NOMO-1 treated with dmso at 0.1 percent for 144 hours (cell line): Measurements from ENCODE around the gene KLK2.

Experiments
- DNase-seq: peaks from one replicate; lab custom pipeline; 2025; ENCODE audit not compliant: unreplicated experiment; lab: John Stamatoyannopoulos, UW

The KLK2 gene

DNA sequence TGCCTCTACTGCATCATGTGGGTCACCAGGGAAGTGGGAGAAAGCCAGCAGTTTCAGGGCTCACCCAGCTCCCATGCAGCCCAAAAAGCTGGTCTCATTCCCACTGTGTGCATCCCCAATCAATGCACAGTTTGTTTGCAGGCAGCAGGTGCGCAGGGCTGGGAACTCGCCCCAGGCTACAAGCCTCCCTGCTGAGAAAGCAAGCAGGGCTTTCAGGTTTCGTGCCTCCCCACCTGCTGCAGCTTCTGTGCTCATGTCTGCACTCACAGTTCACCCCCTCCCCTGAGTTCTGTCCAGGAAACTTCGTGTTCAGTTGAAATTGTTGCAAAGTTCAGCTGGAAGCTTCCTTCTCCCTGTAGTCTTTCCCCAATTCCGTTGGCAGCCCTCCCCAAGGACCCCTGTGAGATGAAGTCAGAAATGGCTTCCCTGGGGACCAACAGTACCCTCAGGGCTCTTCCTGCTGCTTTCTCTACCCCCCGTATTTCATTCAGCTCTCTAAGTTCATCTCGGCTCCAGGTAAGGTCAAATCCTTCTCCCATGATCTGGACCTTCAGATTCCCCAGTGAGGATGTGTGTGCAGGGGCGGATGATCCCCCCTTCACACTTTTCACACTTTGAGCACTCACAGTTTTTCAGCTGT, 28.8 kb upstream of the KLK2 start:
- DNase-seq = no peak

GRCh38 chr19:50850738-50851137, 22.5 kb upstream of the KLK2 start:
- no peak for DNase-seq

GRCh38 chr19:50851620-50852019, 21.6 kb upstream of the KLK2 start:
- DNase-seq = no peak

DNA sequence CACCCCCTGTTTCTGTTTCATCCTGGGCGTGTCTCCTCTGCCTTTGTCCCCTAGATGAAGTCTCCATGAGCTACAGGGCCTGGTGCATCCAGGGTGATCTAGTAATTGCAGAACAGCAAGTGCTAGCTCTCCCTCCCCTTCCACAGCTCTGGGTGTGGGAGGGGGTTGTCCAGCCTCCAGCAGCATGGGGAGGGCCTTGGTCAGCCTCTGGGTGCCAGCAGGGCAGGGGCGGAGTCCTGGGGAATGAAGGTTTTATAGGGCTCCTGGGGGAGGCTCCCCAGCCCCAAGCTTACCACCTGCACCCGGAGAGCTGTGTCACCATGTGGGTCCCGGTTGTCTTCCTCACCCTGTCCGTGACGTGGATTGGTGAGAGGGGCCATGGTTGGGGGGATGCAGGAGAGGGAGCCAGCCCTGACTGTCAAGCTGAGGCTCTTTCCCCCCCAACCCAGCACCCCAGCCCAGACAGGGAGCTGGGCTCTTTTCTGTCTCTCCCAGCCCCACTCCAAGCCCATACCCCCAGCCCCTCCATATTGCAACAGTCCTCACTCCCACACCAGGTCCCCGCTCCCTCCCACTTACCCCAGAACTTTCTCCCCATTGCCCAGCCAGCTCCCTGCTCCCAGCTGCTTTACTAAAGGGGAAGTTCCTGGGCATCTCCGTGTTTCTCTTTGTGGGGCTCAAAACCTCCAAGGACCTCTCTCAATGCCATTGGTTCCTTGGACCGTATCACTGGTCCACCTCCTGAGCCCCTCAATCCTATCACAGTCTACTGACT, 18.4 kb upstream of the KLK2 start, which contains the start of gene KLK3:
TSS of gene KLK3 (plus strand) at position 280 of the 775 bp plus-strand sequence. CDS start at position 321, 41 bp downstream.
- no peak for DNase-seq

GRCh38 chr19:50857366-50857765, 15.9 kb upstream of the KLK2 start:
- DNase-seq = no peak

- no peak for DNase-seq
These were observed 14.4 kb upstream of the KLK2 start for GRCh38 chr19:50858886-50859285.

DNA sequence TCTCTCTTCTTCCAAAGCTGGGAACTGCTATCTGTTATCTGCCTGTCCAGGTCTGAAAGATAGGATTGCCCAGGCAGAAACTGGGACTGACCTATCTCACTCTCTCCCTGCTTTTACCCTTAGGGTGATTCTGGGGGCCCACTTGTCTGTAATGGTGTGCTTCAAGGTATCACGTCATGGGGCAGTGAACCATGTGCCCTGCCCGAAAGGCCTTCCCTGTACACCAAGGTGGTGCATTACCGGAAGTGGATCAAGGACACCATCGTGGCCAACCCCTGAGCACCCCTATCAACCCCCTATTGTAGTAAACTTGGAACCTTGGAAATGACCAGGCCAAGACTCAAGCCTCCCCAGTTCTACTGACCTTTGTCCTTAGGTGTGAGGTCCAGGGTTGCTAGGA, 13.4 kb upstream of the KLK2 start:
- DNase-seq = no peak

GRCh38 chr19:50861010-50861409, 12.2 kb upstream of the KLK2 start:
- DNase-seq = no peak

DNA sequence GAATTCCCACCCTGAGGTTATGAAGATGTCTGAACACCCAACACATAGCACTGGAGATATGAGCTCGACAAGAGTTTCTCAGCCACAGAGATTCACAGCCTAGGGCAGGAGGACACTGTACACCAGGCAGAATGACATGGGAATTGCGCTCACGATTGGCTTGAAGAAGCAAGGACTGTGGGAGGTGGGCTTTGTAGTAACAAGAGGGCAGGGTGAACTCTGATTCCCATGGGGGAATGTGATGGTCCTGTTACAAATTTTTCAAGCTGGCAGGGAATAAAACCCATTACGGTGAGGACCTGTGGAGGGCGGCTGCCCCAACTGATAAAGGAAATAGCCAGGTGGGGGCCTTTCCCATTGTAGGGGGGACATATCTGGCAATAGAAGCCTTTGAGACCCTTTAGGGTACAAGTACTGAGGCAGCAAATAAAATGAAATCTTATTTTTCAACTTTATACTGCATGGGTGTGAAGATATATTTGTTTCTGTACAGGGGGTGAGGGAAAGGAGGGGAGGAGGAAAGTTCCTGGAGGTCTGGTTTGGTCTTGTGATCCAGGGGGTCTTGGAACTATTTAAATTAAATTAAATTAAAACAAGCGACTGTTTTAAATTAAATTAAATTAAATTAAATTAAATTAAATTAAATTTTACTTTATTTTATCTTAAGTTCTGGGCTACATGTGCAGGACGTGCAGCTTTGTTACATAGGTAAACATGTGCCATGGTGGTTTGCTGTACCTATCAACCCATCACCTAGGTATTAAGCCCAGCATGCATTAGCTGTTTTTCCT, 11.5 kb upstream of the KLK2 start:
- no peak for DNase-seq

DNA sequence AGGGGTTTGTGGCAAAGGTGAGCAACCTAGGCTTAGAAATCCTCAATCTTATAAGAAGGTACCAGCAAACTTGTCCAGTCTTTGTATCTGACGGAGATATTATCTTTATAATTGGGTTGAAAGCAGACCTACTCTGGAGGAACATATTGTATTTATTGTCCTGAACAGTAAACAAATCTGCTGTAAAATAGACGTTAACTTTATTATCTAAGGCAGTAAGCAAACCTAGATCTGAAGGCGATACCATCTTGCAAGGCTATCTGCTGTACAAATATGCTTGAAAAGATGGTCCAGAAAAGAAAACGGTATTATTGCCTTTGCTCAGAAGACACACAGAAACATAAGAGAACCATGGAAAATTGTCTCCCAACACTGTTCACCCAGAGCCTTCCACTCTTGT, 3.8 kb upstream of the KLK2 start:
- DNase-seq = no peak

DNA sequence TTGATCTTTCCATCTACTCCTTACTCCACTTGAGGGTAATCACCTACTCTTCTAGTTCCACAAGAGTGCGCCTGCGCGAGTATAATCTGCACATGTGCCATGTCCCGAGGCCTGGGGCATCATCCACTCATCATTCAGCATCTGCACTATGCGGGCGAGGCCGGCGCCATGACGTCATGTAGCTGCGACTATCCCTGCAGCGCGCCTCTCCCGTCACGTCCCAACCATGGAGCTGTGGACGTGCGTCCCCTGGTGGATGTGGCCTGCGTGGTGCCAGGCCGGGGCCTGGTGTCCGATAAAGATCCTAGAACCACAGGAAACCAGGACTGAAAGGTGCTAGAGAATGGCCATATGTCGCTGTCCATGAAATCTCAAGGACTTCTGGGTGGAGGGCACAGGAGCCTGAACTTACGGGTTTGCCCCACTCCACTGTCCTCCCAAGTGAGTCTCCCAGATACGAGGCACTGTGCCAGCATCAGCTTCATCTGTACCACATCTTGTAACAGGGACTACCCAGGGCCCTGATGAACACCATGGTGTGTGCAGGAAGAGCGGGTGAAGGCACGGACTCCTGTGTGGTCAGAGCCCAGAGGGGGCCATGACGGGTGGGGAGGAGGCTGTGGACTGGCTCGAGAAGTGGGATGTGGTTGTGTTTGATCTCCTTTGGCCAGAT, 2.7 kb upstream of the KLK2 start:
- no peak for DNase-seq

DNA sequence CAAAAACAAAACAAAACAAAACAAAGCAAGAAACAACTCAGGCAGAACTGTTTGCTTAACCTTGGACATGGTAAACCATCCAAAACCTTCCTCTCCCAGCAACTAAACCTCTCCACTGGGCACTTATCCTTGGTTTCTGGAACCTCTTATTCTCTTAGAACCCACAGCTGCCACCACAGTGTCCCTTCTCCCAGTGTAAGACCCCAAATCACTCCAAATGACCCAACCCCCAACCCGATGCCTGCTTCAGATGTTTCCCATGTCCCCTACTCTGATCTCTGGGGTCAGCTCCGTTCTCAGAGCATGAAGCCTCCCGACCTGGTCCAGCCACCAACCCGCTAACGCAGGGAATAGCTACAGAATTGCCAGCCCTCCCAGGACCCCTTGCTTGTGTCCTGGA, 972 bp downstream of the KLK2 start:
- no peak for DNase-seq

DNA sequence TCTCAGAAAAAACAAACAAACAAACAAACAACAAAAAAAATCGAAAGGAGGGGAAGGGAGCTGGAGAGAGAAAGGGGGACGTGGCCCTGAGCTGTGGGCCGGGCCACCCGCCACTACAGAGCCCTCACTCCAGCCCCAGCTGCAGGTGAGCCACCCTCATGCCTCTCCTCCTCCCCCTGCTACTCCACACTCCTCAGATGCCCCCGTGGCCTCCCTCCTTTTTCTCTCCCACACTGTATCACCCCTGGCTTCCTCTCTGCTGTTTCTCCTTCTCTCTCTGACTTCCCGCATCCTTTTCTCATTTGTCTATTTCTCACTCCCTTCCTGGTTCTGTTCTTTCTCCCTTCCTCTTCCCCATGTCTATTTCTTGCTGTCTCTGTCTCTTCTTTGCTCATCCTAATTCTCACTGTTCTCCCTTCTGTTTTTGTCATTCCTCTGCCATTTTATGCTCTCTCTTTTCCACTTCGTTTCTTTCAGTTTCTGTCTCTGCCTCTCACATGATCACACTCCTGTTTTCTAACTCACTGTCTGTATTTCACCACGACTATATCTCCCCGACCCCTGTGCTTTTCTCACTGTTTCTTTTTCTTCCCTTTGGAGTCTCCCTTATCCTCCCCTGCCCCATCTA, 2.7 kb downstream of the KLK2 start:
- no peak for DNase-seq

DNA sequence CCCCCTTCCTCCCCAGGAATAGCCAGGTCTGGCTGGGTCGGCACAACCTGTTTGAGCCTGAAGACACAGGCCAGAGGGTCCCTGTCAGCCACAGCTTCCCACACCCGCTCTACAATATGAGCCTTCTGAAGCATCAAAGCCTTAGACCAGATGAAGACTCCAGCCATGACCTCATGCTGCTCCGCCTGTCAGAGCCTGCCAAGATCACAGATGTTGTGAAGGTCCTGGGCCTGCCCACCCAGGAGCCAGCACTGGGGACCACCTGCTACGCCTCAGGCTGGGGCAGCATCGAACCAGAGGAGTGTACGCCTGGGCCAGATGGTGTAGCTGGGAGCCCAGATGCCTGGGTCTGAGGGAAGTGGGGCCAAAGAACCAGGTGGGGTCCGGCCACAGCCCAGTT, 3.2 kb downstream of the KLK2 start:
- no peak for DNase-seq

DNA sequence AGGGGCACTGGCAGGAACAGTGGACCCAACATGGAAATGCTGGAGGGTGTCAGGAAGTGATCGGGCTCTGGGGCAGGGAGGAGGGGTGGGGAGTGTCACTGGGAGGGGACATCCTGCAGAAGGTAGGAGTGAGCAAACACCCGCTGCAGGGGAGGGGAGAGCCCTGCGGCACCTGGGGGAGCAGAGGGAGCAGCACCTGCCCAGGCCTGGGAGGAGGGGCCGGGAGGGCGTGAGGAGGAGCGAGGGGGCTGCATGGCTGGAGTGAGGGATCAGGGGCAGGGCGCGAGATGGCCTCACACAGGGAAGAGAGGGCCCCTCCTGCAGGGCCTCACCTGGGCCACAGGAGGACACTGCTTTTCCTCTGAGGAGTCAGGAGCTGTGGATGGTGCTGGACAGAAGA, 4.1 kb downstream of the KLK2 start:
- DNase-seq = no peak

- no peak for DNase-seq
These were observed 5.6 kb downstream of the KLK2 start for GRCh38 chr19:50878851-50879250.

GRCh38 chr19:50880241-50880640, 7.0 kb downstream of the KLK2 start:
- no peak for DNase-seq

DNA sequence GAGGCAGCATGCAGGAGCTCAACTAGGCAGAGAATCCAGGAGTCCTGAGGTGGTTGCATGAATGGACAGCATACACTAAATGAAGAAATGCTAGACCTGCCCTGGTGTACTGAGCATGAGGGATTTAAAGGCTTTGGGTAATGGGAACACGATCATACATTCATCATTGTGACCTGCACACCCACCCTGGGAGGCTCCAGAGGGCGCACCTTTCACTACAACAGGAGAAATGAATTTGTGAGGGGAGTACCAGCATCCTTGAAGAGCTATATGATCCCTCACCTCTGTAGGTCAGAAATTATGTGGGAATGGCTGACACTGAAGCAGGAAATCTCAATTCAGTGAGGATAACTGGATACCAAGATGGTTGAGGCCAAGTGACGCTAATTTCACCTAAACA, 8.9 kb downstream of the KLK2 start:
- DNase-seq = no peak

DNA sequence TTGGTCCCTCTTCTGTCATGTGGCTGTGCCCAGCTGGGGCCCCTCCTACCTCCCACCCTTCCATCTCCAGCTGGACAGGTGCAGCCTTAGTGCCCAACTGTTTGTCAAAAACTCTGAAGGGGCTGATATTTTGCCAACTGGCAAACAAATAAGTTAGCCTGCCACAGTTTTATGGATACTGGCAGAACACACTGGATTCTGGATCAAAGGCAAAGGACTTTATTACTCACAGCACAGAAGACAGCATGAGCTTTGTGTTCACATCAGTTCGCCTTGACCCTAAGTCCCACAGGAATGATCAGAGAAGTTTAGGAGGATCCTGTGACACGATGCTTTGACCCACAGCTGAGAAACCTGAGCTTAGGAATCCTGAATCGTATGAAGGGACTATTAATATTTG, 16.4 kb downstream of the KLK2 start:
- DNase-seq = no peak

GRCh38 chr19:50890422-50891252, 17.4 kb downstream of the KLK2 start:
- no peak for DNase-seq
